Measurements from ENCODE around the gene PRDM2. TPM values are rescaled to one million over a fixed set of nuclear protein-coding genes. Genes with fewer than 3 reads are reported as not detected.

The PRDM2 gene
- polyA plus RNA-seq, 1 of the 3 experiments (the other 2 are of a cell fraction) = 7.2 TPM

DNA sequence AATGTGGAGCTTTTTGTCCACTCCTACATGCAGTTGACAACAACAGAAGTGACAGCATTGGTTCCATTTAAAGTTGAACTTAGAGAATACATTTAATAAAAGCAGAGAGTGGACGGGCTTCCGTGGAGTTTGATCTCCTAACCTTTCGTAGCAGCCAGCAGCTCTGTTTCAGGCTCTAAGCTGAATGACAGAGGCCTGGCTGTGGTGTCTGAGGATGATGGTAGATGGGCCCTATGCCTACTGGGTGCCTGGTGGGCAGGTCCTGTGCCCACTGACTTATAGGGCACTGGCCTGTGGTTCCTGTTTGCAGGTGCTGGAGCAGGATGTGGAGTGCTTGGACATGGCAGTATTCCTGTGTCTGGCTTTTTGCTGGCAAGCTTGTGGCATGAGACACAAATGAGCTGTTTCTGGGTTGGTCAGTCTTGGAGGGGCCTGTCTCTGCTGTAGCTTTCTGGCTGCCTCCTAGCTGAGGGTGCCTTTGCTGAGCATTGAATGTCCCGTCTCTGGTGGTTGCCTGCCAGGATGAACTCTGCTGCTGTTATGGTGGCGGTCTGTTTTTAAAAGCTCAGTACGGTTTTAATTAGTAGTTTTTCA lies 54.6 kb downstream of the PRDM2 start:
- peaks cover 91% of the 10 kb centered on the region for H4K20me1 ChIP-seq (ENCODE audit: insufficient read depth)
- no peak overlapping the region for H3K9ac ChIP-seq
- no peaks in the 10 kb centered on the region for H3K27me3 ChIP-seq (ENCODE audit: insufficient read depth)
- H3K9me3 ChIP-seq = no peaks in the 10 kb centered on the region
- H3K4me1 ChIP-seq (ENCODE audit: control insufficient read depth in 1 of 2, insufficient read depth in 2 of 2, low read depth in 1 of 2, low read length in 1 of 2) = peaks cover 19 to 29% of the 10 kb centered on the region in 2 experiments
- H3K79me2 ChIP-seq (ENCODE audit: insufficient read depth) = peaks cover 100% of the 10 kb centered on the region
- TF ChIP-seq NRF1 (IDR thresholded peaks at IDR 0.05; ENCODE audit: low read depth, low read length) (no peak), RFX5 (IDR thresholded peaks at IDR 0.05; ENCODE audit: low read length) (no peak), JUND (IDR thresholded peaks at IDR 0.05) (no peak), MEF2A (IDR thresholded peaks at IDR 0.05; ENCODE audit: borderline replicate concordance, low read depth) (no peak), RAD21 (IDR thresholded peaks at IDR 0.05; ENCODE audit: low read length) (no peak), RCOR1 (IDR thresholded peaks at IDR 0.05; ENCODE audit: low read length) (no peak), RXRA (IDR thresholded peaks at IDR 0.05; ENCODE audit: borderline replicate concordance, low read depth) (no peak), EZH2phosphoT487 (IDR thresholded peaks at IDR 0.05; ENCODE audit: borderline replicate concordance, low read depth) (no peak), EP300 (IDR thresholded peaks at IDR 0.05; ENCODE audit: borderline replicate concordance in 1 of 2, low read depth in 1 of 2, low read length in 1 of 2) (no peak), ELF1 (IDR thresholded peaks at IDR 0.05) (no peak)
- TF ChIP-seq, protein P1, sequence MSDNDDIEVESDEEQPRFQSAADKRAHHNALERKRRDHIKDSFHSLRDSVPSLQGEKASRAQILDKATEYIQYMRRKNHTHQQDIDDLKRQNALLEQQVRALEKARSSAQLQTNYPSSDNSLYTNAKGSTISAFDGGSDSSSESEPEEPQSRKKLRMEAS (IDR thresholded peaks at IDR 0.05; ENCODE audit: low read depth) = no peak
- TF ChIP-seq, protein P2, sequence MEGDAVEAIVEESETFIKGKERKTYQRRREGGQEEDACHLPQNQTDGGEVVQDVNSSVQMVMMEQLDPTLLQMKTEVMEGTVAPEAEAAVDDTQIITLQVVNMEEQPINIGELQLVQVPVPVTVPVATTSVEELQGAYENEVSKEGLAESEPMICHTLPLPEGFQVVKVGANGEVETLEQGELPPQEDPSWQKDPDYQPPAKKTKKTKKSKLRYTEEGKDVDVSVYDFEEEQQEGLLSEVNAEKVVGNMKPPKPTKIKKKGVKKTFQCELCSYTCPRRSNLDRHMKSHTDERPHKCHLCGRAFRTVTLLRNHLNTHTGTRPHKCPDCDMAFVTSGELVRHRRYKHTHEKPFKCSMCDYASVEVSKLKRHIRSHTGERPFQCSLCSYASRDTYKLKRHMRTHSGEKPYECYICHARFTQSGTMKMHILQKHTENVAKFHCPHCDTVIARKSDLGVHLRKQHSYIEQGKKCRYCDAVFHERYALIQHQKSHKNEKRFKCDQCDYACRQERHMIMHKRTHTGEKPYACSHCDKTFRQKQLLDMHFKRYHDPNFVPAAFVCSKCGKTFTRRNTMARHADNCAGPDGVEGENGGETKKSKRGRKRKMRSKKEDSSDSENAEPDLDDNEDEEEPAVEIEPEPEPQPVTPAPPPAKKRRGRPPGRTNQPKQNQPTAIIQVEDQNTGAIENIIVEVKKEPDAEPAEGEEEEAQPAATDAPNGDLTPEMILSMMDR (IDR thresholded peaks at IDR 0.05) = no peak
- TF ChIP-seq, protein P3, sequence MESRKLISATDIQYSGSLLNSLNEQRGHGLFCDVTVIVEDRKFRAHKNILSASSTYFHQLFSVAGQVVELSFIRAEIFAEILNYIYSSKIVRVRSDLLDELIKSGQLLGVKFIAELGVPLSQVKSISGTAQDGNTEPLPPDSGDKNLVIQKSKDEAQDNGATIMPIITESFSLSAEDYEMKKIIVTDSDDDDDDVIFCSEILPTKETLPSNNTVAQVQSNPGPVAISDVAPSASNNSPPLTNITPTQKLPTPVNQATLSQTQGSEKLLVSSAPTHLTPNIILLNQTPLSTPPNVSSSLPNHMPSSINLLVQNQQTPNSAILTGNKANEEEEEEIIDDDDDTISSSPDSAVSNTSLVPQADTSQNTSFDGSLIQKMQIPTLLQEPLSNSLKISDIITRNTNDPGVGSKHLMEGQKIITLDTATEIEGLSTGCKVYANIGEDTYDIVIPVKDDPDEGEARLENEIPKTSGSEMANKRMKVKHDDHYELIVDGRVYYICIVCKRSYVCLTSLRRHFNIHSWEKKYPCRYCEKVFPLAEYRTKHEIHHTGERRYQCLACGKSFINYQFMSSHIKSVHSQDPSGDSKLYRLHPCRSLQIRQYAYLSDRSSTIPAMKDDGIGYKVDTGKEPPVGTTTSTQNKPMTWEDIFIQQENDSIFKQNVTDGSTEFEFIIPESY (IDR thresholded peaks at IDR 0.05; ENCODE audit: borderline replicate concordance, low read depth) = no peak
- TF ChIP-seq, protein P4, sequence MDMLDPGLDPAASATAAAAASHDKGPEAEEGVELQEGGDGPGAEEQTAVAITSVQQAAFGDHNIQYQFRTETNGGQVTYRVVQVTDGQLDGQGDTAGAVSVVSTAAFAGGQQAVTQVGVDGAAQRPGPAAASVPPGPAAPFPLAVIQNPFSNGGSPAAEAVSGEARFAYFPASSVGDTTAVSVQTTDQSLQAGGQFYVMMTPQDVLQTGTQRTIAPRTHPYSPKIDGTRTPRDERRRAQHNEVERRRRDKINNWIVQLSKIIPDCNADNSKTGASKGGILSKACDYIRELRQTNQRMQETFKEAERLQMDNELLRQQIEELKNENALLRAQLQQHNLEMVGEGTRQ (IDR thresholded peaks at IDR 0.05; ENCODE audit: borderline replicate concordance, low read depth, low read length) = no peak
- TF ChIP-seq, protein P5, sequence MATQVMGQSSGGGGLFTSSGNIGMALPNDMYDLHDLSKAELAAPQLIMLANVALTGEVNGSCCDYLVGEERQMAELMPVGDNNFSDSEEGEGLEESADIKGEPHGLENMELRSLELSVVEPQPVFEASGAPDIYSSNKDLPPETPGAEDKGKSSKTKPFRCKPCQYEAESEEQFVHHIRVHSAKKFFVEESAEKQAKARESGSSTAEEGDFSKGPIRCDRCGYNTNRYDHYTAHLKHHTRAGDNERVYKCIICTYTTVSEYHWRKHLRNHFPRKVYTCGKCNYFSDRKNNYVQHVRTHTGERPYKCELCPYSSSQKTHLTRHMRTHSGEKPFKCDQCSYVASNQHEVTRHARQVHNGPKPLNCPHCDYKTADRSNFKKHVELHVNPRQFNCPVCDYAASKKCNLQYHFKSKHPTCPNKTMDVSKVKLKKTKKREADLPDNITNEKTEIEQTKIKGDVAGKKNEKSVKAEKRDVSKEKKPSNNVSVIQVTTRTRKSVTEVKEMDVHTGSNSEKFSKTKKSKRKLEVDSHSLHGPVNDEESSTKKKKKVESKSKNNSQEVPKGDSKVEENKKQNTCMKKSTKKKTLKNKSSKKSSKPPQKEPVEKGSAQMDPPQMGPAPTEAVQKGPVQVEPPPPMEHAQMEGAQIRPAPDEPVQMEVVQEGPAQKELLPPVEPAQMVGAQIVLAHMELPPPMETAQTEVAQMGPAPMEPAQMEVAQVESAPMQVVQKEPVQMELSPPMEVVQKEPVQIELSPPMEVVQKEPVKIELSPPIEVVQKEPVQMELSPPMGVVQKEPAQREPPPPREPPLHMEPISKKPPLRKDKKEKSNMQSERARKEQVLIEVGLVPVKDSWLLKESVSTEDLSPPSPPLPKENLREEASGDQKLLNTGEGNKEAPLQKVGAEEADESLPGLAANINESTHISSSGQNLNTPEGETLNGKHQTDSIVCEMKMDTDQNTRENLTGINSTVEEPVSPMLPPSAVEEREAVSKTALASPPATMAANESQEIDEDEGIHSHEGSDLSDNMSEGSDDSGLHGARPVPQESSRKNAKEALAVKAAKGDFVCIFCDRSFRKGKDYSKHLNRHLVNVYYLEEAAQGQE (IDR thresholded peaks at IDR 0.05; ENCODE audit: low read depth, low read length) = no peak
- H3K36me3 ChIP-seq (replicated peaks in 1 of 2; ENCODE audit: control insufficient read depth in 1 of 2, insufficient read depth in 2 of 2, low read length in 1 of 2) = peaks cover 0 to 5% of the 10 kb centered on the region in 2 experiments
- peak; percentile 27 for DNase-seq
- no peak overlapping the region for H3K4me3 ChIP-seq (ENCODE audit: low read depth in 2 of 2, low read length in 1 of 2)
- H3K27ac ChIP-seq (ENCODE audit: low read depth in 2 of 2, low read length in 1 of 2) = peak overlapping the region in 1 of 2 experiments; percentile 8; a peak in 1 of 4 replicates
- WGBS (ENCODE audit: low lambda C conversion rate) = 90% methylated on average over 6 of the region's 6 CpGs
- ChIA-PET POLR2A (no interaction called here), CTCF (interaction anchor here (3.0 kb wide), 1 partner anchor 10 kb away, joined by 6 read pairs; no protein-coding TSS in a partner anchor)
- no peaks in the 10 kb centered on the region for H3K9me2 ChIP-seq
- no peaks in the 10 kb centered on the region for H3F3A ChIP-seq (replicated peaks; ENCODE audit: insufficient read depth)
- no peak overlapping the region for H2AFZ ChIP-seq (ENCODE audit: low read depth)
- H3K4me2 ChIP-seq = no peak overlapping the region
